ENCODE measurements around the gene VEZT.

- TF ChIP-seq, protein P1, sequence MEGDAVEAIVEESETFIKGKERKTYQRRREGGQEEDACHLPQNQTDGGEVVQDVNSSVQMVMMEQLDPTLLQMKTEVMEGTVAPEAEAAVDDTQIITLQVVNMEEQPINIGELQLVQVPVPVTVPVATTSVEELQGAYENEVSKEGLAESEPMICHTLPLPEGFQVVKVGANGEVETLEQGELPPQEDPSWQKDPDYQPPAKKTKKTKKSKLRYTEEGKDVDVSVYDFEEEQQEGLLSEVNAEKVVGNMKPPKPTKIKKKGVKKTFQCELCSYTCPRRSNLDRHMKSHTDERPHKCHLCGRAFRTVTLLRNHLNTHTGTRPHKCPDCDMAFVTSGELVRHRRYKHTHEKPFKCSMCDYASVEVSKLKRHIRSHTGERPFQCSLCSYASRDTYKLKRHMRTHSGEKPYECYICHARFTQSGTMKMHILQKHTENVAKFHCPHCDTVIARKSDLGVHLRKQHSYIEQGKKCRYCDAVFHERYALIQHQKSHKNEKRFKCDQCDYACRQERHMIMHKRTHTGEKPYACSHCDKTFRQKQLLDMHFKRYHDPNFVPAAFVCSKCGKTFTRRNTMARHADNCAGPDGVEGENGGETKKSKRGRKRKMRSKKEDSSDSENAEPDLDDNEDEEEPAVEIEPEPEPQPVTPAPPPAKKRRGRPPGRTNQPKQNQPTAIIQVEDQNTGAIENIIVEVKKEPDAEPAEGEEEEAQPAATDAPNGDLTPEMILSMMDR (IDR thresholded peaks at IDR 0.05; ENCODE audit: poor library complexity): no peak
- no peak for TF ChIP-seq EZH2 (IDR thresholded peaks at IDR 0.05; ENCODE audit: borderline replicate concordance)
- TF ChIP-seq EZH2phosphoT487 (IDR thresholded peaks at IDR 0.05; ENCODE audit: low read depth, severe bottlenecking, unreplicated experiment): no peak
Observed at GRCh38 chr12:95265765-95266164, 48.2 kb downstream of the VEZT start.
